22Rv1 (cell line): ENCODE data around the gene GINS3.

Source experiments
- CTCF ChIP-seq: fragments of 450-650 bp; IDR thresholded peaks from 2 replicates; pipeline ENCODE4 v1.5.1; 2017; ENCODE audit warnings: mild to moderate bottlenecking
- ZFX ChIP-seq: fragments of 450-650 bp; IDR thresholded peaks from 2 replicates; pipeline ENCODE4 v1.6.1; 2017; ENCODE audit warnings: antibody characterized with exemption, borderline replicate concordance

GRCh38 chr16:58384437-58385055 is 7.7 kb upstream of the GINS3 start:
- no peak for TF ChIP-seq CTCF
- no peak for TF ChIP-seq ZFX
